B cell (primary cell): ENCODE results near the gene LRRC10B. TPM values are rescaled to one million over a fixed set of nuclear protein-coding genes. Genes with fewer than 3 reads are reported as not detected.

Source experiments
- ATAC-seq: fragments of 200-7000 bp; cut with Tn5 transposase; one replicate; pipeline ENCODE4 v1.10.0; 2021; ENCODE audit warnings: low read depth, mild to moderate bottlenecking, moderate number of reproducible peaks, moderate library complexity
- CTCF ChIA-PET: fragments of 350-600 bp; sonication (Branson Sonifier 250); formaldehyde crosslinking; loops from one replicate; lab custom pipeline; 2021; ENCODE audit warnings: antibody characterized with exemption, inconsistent platforms; lab: Charles Lee
- POLR2A ChIA-PET: fragments of 350-600 bp; sonication (Branson Sonifier 250); formaldehyde crosslinking; loops from one replicate; lab custom pipeline; 2021; ENCODE audit warnings: antibody characterized with exemption; lab: Charles Lee
- DNase-seq: peaks from one replicate; pipeline ENCODE4 v3.0.0; 2013
- H2AFZ ChIP-seq: 2 replicates; pipeline ENCODE4 v1.6.1; 2012; ENCODE audit warnings: mild to moderate bottlenecking, low read depth, low read length; ENCODE audit not compliant: insufficient read depth, poor library complexity, severe bottlenecking
- H3K27ac ChIP-seq, 2 donors: 1 replicate in 1 of 2; 2 replicates in 1 of 2; pipeline ENCODE4 v1.5.1; 2012 to 2013; ENCODE audit warnings: low read length in 2 of 2, mild to moderate bottlenecking in 2 of 2, moderate library complexity in 1 of 2
- H3K27me3 ChIP-seq, 4 experiments: fragments of 200-600 bp in 1 of 4; sonication (generic) in 1 of 4; replicated peaks in 1 of 4; 1 replicate in 2 of 4; 2 replicates in 2 of 4; pipeline versions ENCODE4 v1.6.1 to v1.7.0; 2013 to 2016; ENCODE audit warnings: low read length in 3 of 4, mild to moderate bottlenecking in 2 of 4, mixed read lengths in 1 of 4, moderate library complexity in 1 of 4; ENCODE audit not compliant: insufficient read depth in 4 of 4, control insufficient read depth in 3 of 4; ENCODE audit errors: control extremely low read depth in 1 of 4
- H3K36me3 ChIP-seq, 2 experiments: replicated peaks in 1 of 2; 1 replicate in 1 of 2; 2 replicates in 1 of 2; pipeline versions ENCODE4 v1.6.1 to v1.7.1; 2013; ENCODE audit warnings: low read length in 1 of 2; ENCODE audit not compliant: insufficient read depth in 2 of 2, control insufficient read depth in 1 of 2; ENCODE audit errors: control extremely low read depth in 1 of 2, extremely low read depth in 1 of 2
- H3K4me1 ChIP-seq, 2 donors: fragments of 200-600 bp in 1 of 2; sonication (generic) in 1 of 2; 1 replicate in 1 of 2; 2 replicates in 1 of 2; pipeline versions ENCODE4 v1.5.1 to v1.6.1; 2013 to 2017; ENCODE audit warnings: low read length in 2 of 2; ENCODE audit not compliant: control insufficient read depth in 2 of 2, insufficient read depth in 2 of 2
- H3K4me2 ChIP-seq: replicated peaks from 2 replicates; pipeline ENCODE3; 2012; ENCODE audit warnings: mild to moderate bottlenecking, low read depth, low read length; ENCODE audit not compliant: poor library complexity, severe bottlenecking
- H3K4me3 ChIP-seq, 5 experiments: fragments of 200-600 bp in 1 of 5; sonication (generic) in 1 of 5; 1 replicate in 3 of 5; 2 replicates in 2 of 5; pipeline versions ENCODE4 v1.5.1 to v1.7.0; 2011 to 2016; ENCODE audit warnings: low read length in 4 of 5, mild to moderate bottlenecking in 4 of 5, low read depth in 2 of 5, control low read depth in 1 of 5, moderate library complexity in 1 of 5; ENCODE audit not compliant: insufficient read depth in 1 of 5; ENCODE audit errors: control extremely low read depth in 1 of 5, extremely low read depth in 1 of 5
- H3K79me2 ChIP-seq: fragments of 200-600 bp; sonication (generic); one replicate; pipeline ENCODE4 v1.6.0; 2016; ENCODE audit warnings: low read length; ENCODE audit not compliant: control insufficient read depth, insufficient read depth
- H3K9ac ChIP-seq: fragments of 200-600 bp; sonication (generic); 2 replicates; pipeline ENCODE4 v1.6.1; 2017; ENCODE audit warnings: mild to moderate bottlenecking, low read length, moderate library complexity
- H3K9me3 ChIP-seq, 3 donors: one replicate each; pipeline versions ENCODE4 v1.6.1 to v1.7.1; 2013; ENCODE audit warnings: low read length in 2 of 3; ENCODE audit not compliant: control insufficient read depth in 2 of 3, insufficient read depth in 1 of 3; ENCODE audit errors: control extremely low read depth in 1 of 3
- H4K20me1 ChIP-seq: 2 replicates; pipeline ENCODE4 v1.6.0; 2012; ENCODE audit warnings: mild to moderate bottlenecking, low read length; ENCODE audit not compliant: insufficient read depth, control insufficient read depth, poor library complexity, severe bottlenecking
- H3K27ac Mint-ChIP-seq: one replicate; pipeline ENCODE4 v1.8.0; 2021; ENCODE audit warnings: mixed read lengths
- H3K27me3 Mint-ChIP-seq: one replicate; pipeline ENCODE4 v1.8.0; 2021; ENCODE audit warnings: mixed read lengths
- H3K4me1 Mint-ChIP-seq: one replicate; pipeline ENCODE4 v1.8.0; 2021; ENCODE audit warnings: mixed read lengths
- H3K4me3 Mint-ChIP-seq: one replicate; pipeline ENCODE4 v1.8.0; 2021; ENCODE audit warnings: mixed read lengths
- H3K9me3 Mint-ChIP-seq: one replicate; pipeline ENCODE4 v1.8.0; 2022; ENCODE audit warnings: mixed read lengths; ENCODE audit not compliant: insufficient read depth
- CTCF ChIP-seq: fragments of 200-600 bp; IDR thresholded peaks from one replicate; pipeline ENCODE4 v1.8.0; 2022; ENCODE audit warnings: antibody characterized with exemption, mild to moderate bottlenecking
- EZH2 ChIP-seq: IDR thresholded peaks from 2 replicates; pipeline ENCODE4 v1.6.1; 2012; ENCODE audit warnings: borderline replicate concordance, low read depth, mild to moderate bottlenecking, moderate library complexity, low read length; ENCODE audit not compliant: insufficient read depth, poor library complexity, severe bottlenecking
- WGBS: methylation state at CpG from one replicate; pipeline ENCODE4 v1.1.5; 2013; ENCODE audit warnings: missing lambda C conversion rate; ENCODE audit not compliant: insufficient coverage; 5-methylcytosine and 5-hydroxymethylcytosine counted together
- intact Hi-C: fragments of 100-400 bp; cut with micrococcal nuclease; formaldehyde crosslinking; loops from one replicate; pipeline ENCODE4 v1.10.0; 2022
- polyA plus RNA-seq: library from polyadenylated mRNA; depleted of rRNA; stranded (reverse); fragments of >200 nt; gene quantifications from 2 replicates; pipeline ENCODE4 v1.2.3, GENCODE V29; 2012
- total RNA-seq, 2 donors: library from RNA; stranded (reverse); fragments of 120-200 nt in 1 of 2; gene quantifications; 1 replicate in 1 of 2; 2 replicates in 1 of 2; pipeline versions ENCODE4 v1.2.3 to v1.2.4, GENCODE V29; 2013 to 2022

Gene LRRC10B
- total and polyA plus RNA-seq, 2 donors (not counting 1 experiment from before 2014, with no cell fraction given): 0.15 TPM; not detected in 1

- Mint-ChIP-seq H3K27me3 (peaks cover 21% of the 10 kb centered on the region), H3K4me3 (no peak overlapping the region), H3K4me1 (no peaks in the 10 kb centered on the region), H3K27ac (no peak overlapping the region), H3K9me3 (no peaks in the 10 kb centered on the region)
- Histone ChIP-seq H3K9me3 (peaks cover 0 to 3% (median 0%) of the 10 kb centered on the region in 3 donors), H3K4me1 (no peaks in the 10 kb centered on the region), H3K27me3 (peaks cover 0 to 16% (median 0%) of the 10 kb centered on the region in 4 experiments), H2AFZ (no peak overlapping the region), H3K4me2 (no peak overlapping the region), H3K36me3 (no peaks in the 10 kb centered on the region), H3K4me3 (no peak overlapping the region), H3K79me2 (no peaks in the 10 kb centered on the region), H4K20me1 (no peaks in the 10 kb centered on the region), H3K27ac (no peak overlapping the region), H3K9ac (no peak overlapping the region)
- TF ChIP-seq EZH2 (no peak), CTCF (no peak)
- 78% methylated on average over 31 of the region's 32 CpGs for WGBS
- ATAC-seq (no peak), DNase-seq (no peak)
- intact Hi-C loops: no loop called here
- ChIA-PET POLR2A (no interaction called here), CTCF (no interaction called here)
These were observed 26.6 kb downstream of the LRRC10B start for GRCh38 chr11:61534933-61535839.
